Right lobe of liver (tissue), 6 donors: ENCODE results near the gene SMIM20. TPM values are rescaled to one million over a fixed set of nuclear protein-coding genes. Genes with fewer than 3 reads are reported as not detected.

ENCODE experiments used
- ATAC-seq, 4 donors: fragments of 200-7000 bp; cut with Tn5 transposase; one replicate each; pipeline ENCODE4 v1.9.1; 2020; ENCODE audit warnings: mild to moderate bottlenecking in 4 of 4, moderate library complexity in 4 of 4
- DNase-seq, 3 donors: peaks; one replicate each; pipeline ENCODE4 v3.0.0-alpha.2; 2020
- H3K27ac ChIP-seq, 3 donors: fragments of 200-600 bp; one replicate each; pipeline ENCODE4 v1.8.0; 2022
- H3K27me3 ChIP-seq, 2 donors: fragments of 200-600 bp; one replicate each; pipeline ENCODE4 v1.8.0; 2022
- H3K36me3 ChIP-seq, 4 donors: fragments of 200-600 bp; sonication (generic) in 1 of 4; one replicate each; pipeline versions ENCODE4 v1.5.1 to v1.8.0; 2017 to 2022; ENCODE audit warnings: control low read depth in 1 of 4
- H3K4me1 ChIP-seq, 4 donors: fragments of 200-600 bp; sonication (generic) in 1 of 4; one replicate each; pipeline versions ENCODE4 v1.5.1 to v1.8.0; 2017 to 2022; ENCODE audit warnings: control low read depth in 1 of 4
- H3K4me3 ChIP-seq, 3 donors: fragments of 200-600 bp; one replicate each; pipeline ENCODE4 v1.8.0; 2022
- H3K9me3 ChIP-seq, 4 donors: fragments of 200-600 bp; sonication (generic) in 1 of 4; one replicate each; pipeline versions ENCODE4 v1.5.1 to v1.8.0; 2017 to 2022; ENCODE audit warnings: control low read depth in 1 of 4
- CTCF ChIP-seq, 4 donors: fragments of 200-600 bp in 3 of 4; fragments of 450-650 bp in 1 of 4; IDR thresholded peaks; one replicate each; pipeline versions ENCODE4 v1.5.1 to v1.8.0; 2016 to 2022; ENCODE audit warnings: antibody characterized with exemption in 4 of 4, mild to moderate bottlenecking in 2 of 4
- POLR2A ChIP-seq: fragments of 450-650 bp; IDR thresholded peaks from one replicate; pipeline ENCODE4 v1.6.1; 2017; ENCODE audit warnings: antibody characterized with exemption, mild to moderate bottlenecking
- WGBS: methylation state at CpG from one replicate; pipeline ENCODE4 v1.1.6; 2018; ENCODE audit warnings: low coverage, low lambda C conversion rate; ENCODE audit not compliant: insufficient coverage; ENCODE audit errors: missing lambda C conversion rate; 5-methylcytosine and 5-hydroxymethylcytosine counted together
- intact Hi-C, 2 donors: fragments of 100-400 bp; cut with DNase I; formaldehyde crosslinking; loops; one replicate each; pipeline versions ENCODE4 v1.11.2 to v1.14.1; 2022
- total RNA-seq, 6 experiments: library from RNA; depleted of rRNA in 2 of 6; stranded (reverse); fragments of >200 nt in 2 of 6; fragmentation: NEBNext Ultra II Directional in 3 of 6; extraction: Animal tissue kit (Norgen Biotek cat#: 25700) in 3 of 6; gene quantifications; one replicate each; pipeline versions ENCODE4 v1.1.0 to v1.2.4, GENCODE V29; 2016 to 2023
- donor health status: DM: no; HTN: yes; CAD: no.
- donor health status: DM: no; HTN: no; CAD: no.
- donor health status: DM: no; HTN: no; CAD: no.
- donor health status: DM: no; HTN: yes; CAD: no.
- donor health status: DM: no; HTN: yes; CAD: no.

The SMIM20 gene
- total RNA-seq, 6 experiments from 2014 or later, result 16.0 to 32.5 (median 21.9) TPM

- intact Hi-C loops, result no loop called here
- no peak for ATAC-seq
- Histone ChIP-seq H3K36me3 (no peaks in the 10 kb centered on the region), H3K4me3 (no peak overlapping the region), H3K9me3 (no peaks in the 10 kb centered on the region), H3K4me1 (no peaks in the 10 kb centered on the region), H3K27me3 (no peaks in the 10 kb centered on the region), H3K27ac (no peak overlapping the region)
- no peak for TF ChIP-seq CTCF (IDR thresholded peaks at IDR 0.05)
- TF ChIP-seq POLR2A, result no peak
- no peak for DNase-seq
- WGBS, result 64% methylated on average over 3 of the region's 3 CpGs
These were observed 24.8 kb downstream of the SMIM20 start for GRCh38 chr4:25938787-25939186.

GRCh38 chr4:25939330-25939729 lies 25.3 kb downstream of the SMIM20 start:
- Histone ChIP-seq H3K4me3 (no peak overlapping the region), H3K4me1 (no peaks in the 10 kb centered on the region), H3K27ac (no peak overlapping the region), H3K36me3 (no peaks in the 10 kb centered on the region), H3K9me3 (no peaks in the 10 kb centered on the region), H3K27me3 (no peaks in the 10 kb centered on the region)
- ATAC-seq (no peak), DNase-seq (no peak)
- 61% methylated on average over 4 of the region's 4 CpGs for WGBS
- intact Hi-C loops, result no loop called here
- TF ChIP-seq POLR2A (no peak), CTCF (IDR thresholded peaks at IDR 0.05) (no peak)

GRCh38 chr4:25941457-25942221 lies 27.6 kb downstream of the SMIM20 start:
- H3K4me3 ChIP-seq, result no peak overlapping the region
- no peak overlapping the region for H3K27ac ChIP-seq
- no peak for DNase-seq
- WGBS, result 65% methylated on average over 3 of the region's 3 CpGs
- H3K9me3 ChIP-seq, result no peaks in the 10 kb centered on the region
- H3K27me3 ChIP-seq, result no peaks in the 10 kb centered on the region
- no peak for ATAC-seq
- no peaks in the 10 kb centered on the region for H3K36me3 ChIP-seq
- intact Hi-C loops, result no loop called here
- H3K4me1 ChIP-seq, result no peaks in the 10 kb centered on the region
- no peak for TF ChIP-seq POLR2A
- TF ChIP-seq CTCF (IDR thresholded peaks at IDR 0.05), result no peak

GRCh38 chr4:25943312-25943711 lies 29.3 kb downstream of the SMIM20 start:
- Histone ChIP-seq H3K4me3 (no peak overlapping the region), H3K36me3 (no peaks in the 10 kb centered on the region), H3K27ac (no peak overlapping the region), H3K27me3 (no peaks in the 10 kb centered on the region), H3K9me3 (no peaks in the 10 kb centered on the region), H3K4me1 (no peaks in the 10 kb centered on the region)
- TF ChIP-seq CTCF (IDR thresholded peaks at IDR 0.05) (no peak), POLR2A (no peak)
- intact Hi-C loops, result no loop called here
- ATAC-seq (no peak), DNase-seq (no peak)

- Histone ChIP-seq H3K4me3 (no peak overlapping the region), H3K4me1 (no peaks in the 10 kb centered on the region), H3K36me3 (no peaks in the 10 kb centered on the region), H3K27me3 (no peaks in the 10 kb centered on the region), H3K27ac (no peak overlapping the region), H3K9me3 (no peaks in the 10 kb centered on the region)
- intact Hi-C loops, result no loop called here
- ATAC-seq, result no peak
- no peak for DNase-seq
- TF ChIP-seq CTCF (IDR thresholded peaks at IDR 0.05), result no peak
- no peak for TF ChIP-seq POLR2A
These were observed 29.8 kb downstream of the SMIM20 start for GRCh38 chr4:25943805-25944204.
